Activated CD4-positive, alpha-beta T cell treated with anti-CD3 and anti-CD28 coated beads for 24 hours (primary cell): ENCODE data around the gene IQGAP3.
"Not testable (repeated sequence)": the region's sequence is repeated elsewhere in the genome, so short reads cannot be mapped to it uniquely, and the experiment has no call there.

Source experiments
- DNase-seq, 2 donors: peaks; one replicate each; pipeline ENCODE4 v3.0.0-alpha.2; 2020; ENCODE audit warnings: low read depth in 2 of 2

Gene IQGAP3

DNA sequence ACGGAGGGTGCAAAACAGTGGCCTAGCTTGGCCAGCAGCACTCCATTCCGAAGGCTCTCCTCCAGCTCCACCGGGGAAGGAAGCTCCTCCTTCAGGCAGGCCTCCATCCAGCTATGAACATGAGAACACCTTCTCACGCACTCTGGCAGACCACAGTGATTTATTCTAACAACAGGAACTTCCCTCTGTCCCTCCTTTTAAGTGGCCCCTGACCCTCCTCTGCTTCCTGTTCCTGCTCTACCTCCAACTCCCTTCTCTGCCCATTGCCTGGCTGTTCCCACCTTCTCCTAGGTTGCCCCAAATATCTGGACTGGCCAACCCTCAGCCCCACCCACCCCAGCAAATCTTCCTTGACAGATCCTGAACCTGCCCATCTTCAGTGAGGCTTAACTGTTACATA, 5.9 kb downstream of the IQGAP3 start:
- DNase-seq: no peak

GRCh38 chr1:156565519-156565918, 6.8 kb downstream of the IQGAP3 start:
- DNase-seq: no peak

- no peak for DNase-seq
These were observed 11.7 kb downstream of the IQGAP3 start for GRCh38 chr1:156560585-156561163.

GRCh38 chr1:156559797-156560385, 12.5 kb downstream of the IQGAP3 start:
- DNase-seq: no peak

- no peak for DNase-seq
These were observed 13.1 kb downstream of the IQGAP3 start for GRCh38 chr1:156559086-156559796.

DNA sequence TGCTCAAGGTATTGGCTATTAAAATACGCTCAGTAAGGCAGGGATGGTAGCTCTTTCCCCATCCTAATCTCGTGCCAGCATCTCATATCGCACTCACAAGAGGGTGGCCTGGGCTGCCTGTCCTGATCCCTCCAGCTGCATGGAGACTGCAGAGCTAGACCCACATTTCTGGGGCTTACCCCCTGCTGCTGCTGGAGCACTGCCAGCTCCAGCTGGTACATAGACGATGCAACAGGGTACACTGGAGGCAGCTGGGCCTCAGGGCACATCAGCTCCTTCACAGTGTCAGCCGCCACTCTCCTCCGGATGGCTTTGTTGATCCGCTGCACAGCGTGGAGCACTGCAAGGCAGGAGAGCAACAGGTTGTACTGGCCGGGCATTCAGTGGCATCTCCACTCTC, 16.0 kb downstream of the IQGAP3 start:
- DNase-seq: no peak

- DNase-seq: no peak
These were observed 16.6 kb downstream of the IQGAP3 start for GRCh38 chr1:156555715-156556114.

DNA sequence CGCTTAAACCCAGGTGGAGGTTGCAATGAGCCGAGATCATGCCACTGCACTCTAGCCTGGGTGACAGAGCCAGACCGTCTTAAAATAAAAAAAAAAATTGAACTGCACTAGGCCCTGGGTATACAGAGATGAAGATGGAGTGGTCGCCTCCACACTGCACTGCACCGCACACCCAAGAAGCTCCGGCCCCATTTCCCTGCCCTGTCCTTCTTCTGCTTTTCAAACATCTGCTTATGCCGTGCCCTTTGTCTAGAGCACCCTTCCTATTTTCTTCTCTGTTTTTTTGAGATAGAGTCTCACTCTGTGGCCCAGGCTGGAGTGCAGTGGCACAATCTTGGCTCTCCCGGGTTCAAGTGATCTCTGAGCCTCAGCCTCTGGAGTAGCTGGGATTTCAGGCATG, 17.4 kb downstream of the IQGAP3 start:
- no peak for DNase-seq

DNA sequence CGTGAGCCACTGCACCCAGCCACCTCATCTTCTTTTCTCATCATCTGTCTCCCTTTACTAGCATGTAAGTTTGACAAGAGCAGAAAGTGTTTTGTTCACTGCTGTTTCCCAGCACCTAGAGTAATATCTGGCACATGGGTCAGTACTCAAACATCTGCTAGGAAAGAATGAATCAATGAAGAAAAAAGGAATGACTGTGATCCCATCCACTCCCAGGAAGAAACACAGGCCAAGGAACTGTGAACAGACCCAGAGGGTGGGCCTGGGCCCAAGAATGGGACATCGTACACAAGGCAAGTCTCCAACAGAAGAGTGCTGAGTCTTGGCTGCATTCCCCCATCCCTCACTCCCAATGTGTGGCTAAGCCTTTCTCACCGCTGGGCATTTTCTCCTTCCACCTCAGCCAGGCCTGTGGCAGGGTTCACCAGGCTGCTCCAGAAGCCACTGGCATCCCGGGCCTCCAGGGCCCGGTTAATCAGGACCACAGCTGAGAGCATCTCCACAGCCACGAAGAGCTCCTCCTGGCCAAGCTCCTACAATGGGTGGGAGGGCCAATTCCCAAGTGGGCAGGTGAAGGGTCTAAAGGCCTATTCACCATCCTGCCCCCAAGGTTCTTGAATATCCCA, 18.4 kb downstream of the IQGAP3 start:
- DNase-seq: no peak

GRCh38 chr1:156552937-156553336, 19.4 kb downstream of the IQGAP3 start:
- not testable (repeated sequence) for DNase-seq

- DNase-seq: no peak
These were observed 19.8 kb downstream of the IQGAP3 start for GRCh38 chr1:156552518-156552917.

- no peak for DNase-seq
These were observed 20.5 kb downstream of the IQGAP3 start for GRCh38 chr1:156551869-156552268.

GRCh38 chr1:156551066-156551643, 21.2 kb downstream of the IQGAP3 start:
- DNase-seq: no peak

- no peak for DNase-seq
These were observed 22.0 kb downstream of the IQGAP3 start for GRCh38 chr1:156550346-156550745.

DNA sequence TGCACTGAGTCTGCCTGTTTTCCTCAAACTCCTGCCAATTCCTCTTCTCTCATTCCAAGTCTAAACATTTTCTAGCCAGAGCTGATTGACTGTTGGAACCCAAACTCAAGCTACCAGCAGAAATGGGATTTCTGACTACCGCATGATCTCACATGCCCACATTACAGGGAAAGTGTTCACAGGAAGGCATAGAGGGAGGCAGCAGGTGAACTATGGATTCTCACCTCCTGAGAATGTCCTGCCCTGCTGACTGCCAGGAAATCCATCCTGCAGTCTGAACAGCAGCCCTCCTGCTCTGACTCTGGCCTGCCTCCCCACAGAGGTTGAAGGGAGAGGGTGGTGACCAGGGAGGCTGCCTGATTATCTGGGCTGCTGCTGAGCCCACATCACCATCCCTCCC, 22.5 kb downstream of the IQGAP3 start:
- no peak for DNase-seq

GRCh38 chr1:156549390-156549789, 23.0 kb downstream of the IQGAP3 start:
- no peak for DNase-seq

DNA sequence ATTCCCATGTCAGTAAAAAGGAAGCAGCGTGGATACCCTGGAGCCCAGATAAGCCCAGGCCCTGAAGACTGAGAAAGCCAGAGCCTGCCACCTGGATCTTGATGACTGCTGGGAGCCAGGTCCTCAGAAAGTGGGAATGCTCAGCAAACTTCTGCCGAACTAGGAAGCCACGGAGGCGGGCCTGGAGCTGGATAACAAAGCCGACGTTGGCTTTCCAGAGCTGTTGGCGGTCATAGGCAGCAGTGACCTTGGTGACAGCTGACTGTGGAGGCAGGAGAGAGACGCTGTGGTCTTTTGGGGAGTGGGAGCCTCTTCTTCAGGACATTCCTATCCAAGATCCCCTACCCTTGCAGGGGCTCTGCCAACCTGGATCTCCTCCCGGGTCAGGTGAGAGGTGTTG, 24.4 kb downstream of the IQGAP3 start:
- DNase-seq: no peak

- no peak for DNase-seq
These were observed 24.9 kb downstream of the IQGAP3 start for GRCh38 chr1:156547434-156547833.

DNA sequence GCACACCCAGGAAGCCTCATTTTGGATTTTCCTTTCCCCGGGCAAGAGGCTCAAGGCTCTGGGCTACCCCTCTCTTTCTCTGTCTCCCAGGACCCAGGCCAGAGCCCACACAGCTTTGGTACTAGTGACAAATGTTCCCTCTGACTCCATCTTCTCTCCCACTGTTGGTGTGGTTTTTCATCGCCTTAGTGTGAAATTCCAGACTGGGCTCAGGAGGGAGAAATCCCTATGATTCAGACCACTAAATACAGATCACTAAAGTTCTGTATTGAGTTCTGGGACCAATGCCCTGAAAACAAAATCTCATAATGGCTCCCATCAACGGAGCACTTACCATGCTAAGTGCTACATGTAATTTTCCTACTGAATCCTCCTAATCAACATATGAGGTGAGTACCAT, 26.1 kb downstream of the IQGAP3 start:
- DNase-seq: no peak

- no peak for DNase-seq
These were observed 27.7 kb downstream of the IQGAP3 start for GRCh38 chr1:156544592-156545102.

DNA sequence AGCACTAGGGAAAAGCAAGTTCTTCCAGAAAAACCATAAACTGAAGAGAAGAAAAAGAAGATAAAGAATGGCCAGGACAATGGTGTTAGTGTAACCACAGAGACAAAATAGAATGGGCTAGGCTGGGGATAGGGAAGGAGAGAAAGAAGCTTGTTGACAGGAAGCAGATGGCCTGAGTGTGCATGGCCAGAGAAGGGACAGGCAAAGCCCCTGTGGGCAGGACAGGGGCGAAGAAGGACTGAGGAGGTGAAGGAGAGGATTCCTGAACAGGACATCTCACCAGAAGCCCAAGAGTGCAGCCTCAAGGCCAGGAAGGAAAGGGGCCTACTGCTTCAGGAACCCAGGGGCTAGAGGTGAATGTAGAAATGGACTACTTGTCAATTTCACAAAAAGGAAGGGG, 29.3 kb downstream of the IQGAP3 start:
- no peak for DNase-seq

GRCh38 chr1:156540955-156541354, 31.4 kb downstream of the IQGAP3 start:
- no peak for DNase-seq
